K562 (cell line): ENCODE data around the gene TM9SF3.

ENCODE experiments used
- CTCF ChIP-seq, 3 experiments: IDR thresholded peaks in 2 of 3; conservative IDR thresholded peaks in 1 of 3; 2 replicates each; pipeline ENCODE4 v1.5.1; 2011 to 2012; ENCODE audit warnings: low read length in 3 of 3, mild to moderate bottlenecking in 3 of 3, control low read depth in 2 of 3, improper control_type of control experiment in 1 of 3, inconsistent platforms in 1 of 3, low read depth in 1 of 3, mixed read lengths in 1 of 3, moderate library complexity in 1 of 3; ENCODE audit not compliant: insufficient read depth in 2 of 3
- EP300 ChIP-seq: IDR thresholded peaks from 2 replicates; pipeline ENCODE4 v1.6.1; 2012; ENCODE audit warnings: low read length, improper control_type of control experiment
- EZH2 ChIP-seq: IDR thresholded peaks from 2 replicates; pipeline ENCODE4 v1.6.1; 2012; ENCODE audit warnings: low read depth, mild to moderate bottlenecking, inconsistent platforms, low read length, borderline replicate concordance
- JUND ChIP-seq, 2 experiments: IDR thresholded peaks; 2 replicates in 1 of 2; 3 replicates in 1 of 2; pipeline ENCODE4 v1.6.1; 2011; ENCODE audit warnings: borderline replicate concordance in 2 of 2, low read depth in 2 of 2, low read length in 2 of 2, improper control_type of control experiment in 1 of 2, missing biosample characterization in 1 of 2, missing genetic modification characterization in 1 of 2, missing genetic modification reagents in 1 of 2
- MTA2 ChIP-seq: fragments of 450-650 bp; IDR thresholded peaks from 2 replicates; pipeline ENCODE4 v1.6.1; 2016; ENCODE audit warnings: low read depth
- NFXL1 ChIP-seq: fragments of 450-650 bp; formaldehyde crosslinking; IDR thresholded peaks from 2 replicates; pipeline ENCODE4 v1.4.0; 2021; ENCODE audit warnings: mild to moderate bottlenecking
- NR1H2 ChIP-seq: sonication (generic); formaldehyde crosslinking; IDR thresholded peaks from 2 replicates; pipeline ENCODE4 v1.4.0; 2020; ENCODE audit warnings: mild to moderate bottlenecking, missing genetic modification reagents
- RB1 ChIP-seq: fragments of 450-650 bp; IDR thresholded peaks from 2 replicates; pipeline ENCODE4 v1.6.1; 2017; ENCODE audit warnings: low read depth, mild to moderate bottlenecking
- YBX1 ChIP-seq: fragments of 450-650 bp; IDR thresholded peaks from 2 replicates; pipeline ENCODE4 v1.7.1; 2016; ENCODE audit warnings: mild to moderate bottlenecking
- ZNF707 ChIP-seq: fragments of 250-450 bp; sonication (Bioruptor Pico); conservative IDR thresholded peaks from 2 replicates; pipeline ENCODE4 v1.8.0; 2022; ENCODE audit warnings: inconsistent platforms, mild to moderate bottlenecking, moderate library complexity
- TF ChIP-seq, protein P1 (sequence below), 2 experiments: fragments of 450-650 bp in 1 of 2; sonication (generic) in 1 of 2; formaldehyde crosslinking in 1 of 2; IDR thresholded peaks in 1 of 2; conservative IDR thresholded peaks in 1 of 2; 2 replicates each; pipeline versions ENCODE4 v1.6.1 to v1.8.1; 2016 to 2023; ENCODE audit warnings: mild to moderate bottlenecking in 2 of 2, moderate library complexity in 2 of 2, inconsistent platforms in 1 of 2, missing genetic modification reagents in 1 of 2
- TF ChIP-seq, protein P2 (sequence below): fragments of 250-450 bp; sonication (Bioruptor Pico); IDR thresholded peaks from 2 replicates; pipeline ENCODE4 v1.5.0; 2021

DNA sequence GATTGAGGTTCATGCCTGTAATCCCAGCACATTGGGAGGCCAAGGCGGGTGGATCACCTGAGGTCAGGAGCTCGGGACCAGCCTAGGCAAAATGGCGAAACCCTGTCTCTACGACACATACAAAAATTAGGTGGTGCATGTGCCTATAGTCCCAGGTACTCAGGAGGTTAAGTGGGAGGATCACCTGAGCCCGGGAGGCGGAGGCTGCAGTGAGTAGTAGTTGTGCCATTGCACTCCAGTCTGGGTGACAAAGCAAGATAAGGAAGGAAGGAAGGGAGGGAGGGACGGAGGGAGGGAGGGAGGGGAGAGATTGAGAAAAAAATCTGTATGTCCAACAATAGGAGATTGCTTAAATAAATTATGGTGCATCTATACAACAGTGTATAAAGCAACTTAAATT lies 86.3 kb downstream of the TM9SF3 start:
- TF ChIP-seq RB1 (no peak), NR1H2 (CRISPR knock-in tag) (no peak), JUND (IDR thresholded peaks at IDR 0.05; ENCODE audit: borderline replicate concordance, low read depth, low read length) (no peak), JUND (tag; IDR thresholded peaks at IDR 0.05; ENCODE audit: borderline replicate concordance, low read depth, low read length) (no peak), EP300 (no peak), NFXL1 (CRISPR knock-in tag) (no peak), MTA2 (no peak), CTCF (IDR thresholded peaks at IDR 0.05 in 2 of 3, conservative IDR thresholded peaks at IDR 0.05 in 1 of 3; ENCODE audit: insufficient read depth in 2 of 3, low read depth in 1 of 3, low read length in 3 of 3) (no peak), YBX1 (no peak), ZNF707 (no peak), EZH2 (no peak)
- TF ChIP-seq, protein P1, sequence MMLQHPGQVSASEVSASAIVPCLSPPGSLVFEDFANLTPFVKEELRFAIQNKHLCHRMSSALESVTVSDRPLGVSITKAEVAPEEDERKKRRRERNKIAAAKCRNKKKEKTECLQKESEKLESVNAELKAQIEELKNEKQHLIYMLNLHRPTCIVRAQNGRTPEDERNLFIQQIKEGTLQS (IDR thresholded peaks at IDR 0.05): no peak
- TF ChIP-seq, protein P1 (CRISPR knock-in tag; conservative IDR thresholded peaks at IDR 0.05): no peak
- TF ChIP-seq, protein P2, sequence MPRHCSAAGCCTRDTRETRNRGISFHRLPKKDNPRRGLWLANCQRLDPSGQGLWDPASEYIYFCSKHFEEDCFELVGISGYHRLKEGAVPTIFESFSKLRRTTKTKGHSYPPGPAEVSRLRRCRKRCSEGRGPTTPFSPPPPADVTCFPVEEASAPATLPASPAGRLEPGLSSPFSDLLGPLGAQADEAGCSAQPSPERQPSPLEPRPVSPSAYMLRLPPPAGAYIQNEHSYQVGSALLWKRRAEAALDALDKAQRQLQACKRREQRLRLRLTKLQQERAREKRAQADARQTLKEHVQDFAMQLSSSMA (CRISPR knock-in tag): no peak
